Upper lobe of left lung (tissue), 6 donors: ENCODE data around the gene ERICH4. TPM values are rescaled to one million over a fixed set of nuclear protein-coding genes. Genes with fewer than 3 reads are reported as not detected.

Source experiments
- ATAC-seq, 2 donors: fragments of 200-7000 bp; cut with Tn5 transposase; one replicate each; pipeline ENCODE4 v1.9.1; 2022; ENCODE audit warnings: mild to moderate bottlenecking in 2 of 2, moderate library complexity in 2 of 2; ENCODE audit not compliant: low FRiP score in 2 of 2
- DNase-seq, 2 donors: peaks; one replicate each; pipeline ENCODE4 v3.0.0-alpha.2; 2019 to 2020
- H3K27ac ChIP-seq, 4 donors: fragments of 200-600 bp; sonication (generic); one replicate each; pipeline ENCODE4 v1.5.1; 2016 to 2019
- H3K27me3 ChIP-seq, 4 donors: fragments of 200-600 bp; sonication (generic); one replicate each; pipeline ENCODE4 v1.5.1; 2017 to 2019
- H3K36me3 ChIP-seq, 4 donors: fragments of 200-600 bp; sonication (generic); one replicate each; pipeline ENCODE4 v1.5.1; 2016 to 2019
- H3K4me1 ChIP-seq, 4 donors: fragments of 200-600 bp; sonication (generic); one replicate each; pipeline ENCODE4 v1.5.1; 2018 to 2019
- H3K4me3 ChIP-seq, 4 donors: fragments of 200-600 bp; sonication (generic); one replicate each; pipeline ENCODE4 v1.5.1; 2017 to 2019; ENCODE audit warnings: mild to moderate bottlenecking in 2 of 4, moderate library complexity in 1 of 4
- H3K9me3 ChIP-seq, 4 donors: fragments of 200-600 bp; sonication (generic); one replicate each; pipeline ENCODE4 v1.5.1; 2018 to 2019
- CTCF ChIP-seq, 6 experiments: fragments of 450-650 bp in 4 of 6; fragments of 200-600 bp in 2 of 6; sonication (generic) in 2 of 6; IDR thresholded peaks; one replicate each; pipeline ENCODE4 v1.5.1; 2016 to 2019; ENCODE audit warnings: antibody characterized with exemption in 6 of 6
- EP300 ChIP-seq, 4 donors: sonication (generic); formaldehyde crosslinking; IDR thresholded peaks; one replicate each; pipeline ENCODE4 v1.5.1; 2017; ENCODE audit warnings: antibody characterized with exemption in 4 of 4, control low read depth in 2 of 4
- POLR2A ChIP-seq, 4 donors: fragments of 450-650 bp; IDR thresholded peaks; one replicate each; pipeline ENCODE4 v1.5.1; 2016 to 2017; ENCODE audit warnings: antibody characterized with exemption in 4 of 4, mild to moderate bottlenecking in 2 of 4
- POLR2AphosphoS5 ChIP-seq, 2 donors: sonication (generic); formaldehyde crosslinking; IDR thresholded peaks; one replicate each; pipeline ENCODE4 v1.5.1; 2017; ENCODE audit warnings: antibody characterized with exemption in 2 of 2
- WGBS, 2 donors: methylation state at CpG; one replicate each; pipeline ENCODE4 v1.1.5; 2017 to 2018; 5-methylcytosine and 5-hydroxymethylcytosine counted together
- total RNA-seq, 6 donors: library from RNA; depleted of rRNA in 4 of 6; stranded (reverse); fragments of >200 nt in 4 of 6; gene quantifications; one replicate each; pipeline versions ENCODE4 v1.1.0 to v1.2.1, GENCODE V29; 2016 to 2021
- donor health status: DM: no; HTN: no; CAD: no; lungs with moderate emphysema.
- donor health status: DM: no; HTN: yes; CAD: no; lungs with severe emphysema.

Gene ERICH4
- total RNA-seq, 6 donors from 2014 or later = not detected

- Histone ChIP-seq H3K9me3 (no peaks in the 10 kb centered on the region), H3K4me1 (peaks cover 5 to 18% (median 11%) of the 10 kb centered on the region in 4 donors), H3K27me3 (no peaks in the 10 kb centered on the region), H3K4me3 (no peak overlapping the region), H3K27ac (no peak overlapping the region), H3K36me3 (no peaks in the 10 kb centered on the region)
- TF ChIP-seq EP300 (IDR thresholded peaks at IDR 0.05) = no peak
- TF ChIP-seq POLR2A (IDR thresholded peaks at IDR 0.05) = no peak
- TF ChIP-seq CTCF (IDR thresholded peaks at IDR 0.05) = no peak
- TF ChIP-seq POLR2AphosphoS5 (IDR thresholded peaks at IDR 0.05) = no peak
- DNase-seq (no peak), ATAC-seq (no peak)
- 63 to 72% methylated on average over 5 of the region's 5 CpGs for WGBS, 2 donors
Observed at GRCh38 chr19:41445575-41445974, 2.6 kb downstream of the ERICH4 start.

- Histone ChIP-seq H3K9me3 (no peaks in the 10 kb centered on the region), H3K27ac (peak overlapping the region; percentile 38 to 71 (median 50)), H3K27me3 (no peaks in the 10 kb centered on the region), H3K4me1 (peaks cover 5 to 12% (median 11%) of the 10 kb centered on the region in 4 donors), H3K36me3 (no peaks in the 10 kb centered on the region), H3K4me3 (peak overlapping the region in 3 of 4 donors; percentile 29 to 43 (median 39))
- DNase-seq (no peak), ATAC-seq (no peak)
- WGBS, 2 donors = 36 to 54% methylated on average over 12 of the region's 12 CpGs
- no peak for TF ChIP-seq POLR2AphosphoS5 (IDR thresholded peaks at IDR 0.05)
- TF ChIP-seq EP300 (IDR thresholded peaks at IDR 0.05) = no peak
- TF ChIP-seq CTCF (IDR thresholded peaks at IDR 0.05) = no peak
- no peak for TF ChIP-seq POLR2A (IDR thresholded peaks at IDR 0.05)
Observed at GRCh38 chr19:41447732-41448332, 4.9 kb downstream of the ERICH4 start.

- peak overlapping the region in 2 of 4 donors; percentile 21 to 34 for H3K4me3 ChIP-seq
- peak; percentile 92 to 96 for ATAC-seq
- peak; percentile 75 to 86 for DNase-seq
- 4 to 13% methylated on average over 15 to 22 of the region's 22 CpGs for WGBS, 2 donors
- H3K27ac ChIP-seq = peak overlapping the region in 1 of 4 donors; percentile 30
- no peaks in the 10 kb centered on the region for H3K9me3 ChIP-seq
- peak; percentile 95 to 96 (median 95) for TF ChIP-seq CTCF (IDR thresholded peaks at IDR 0.05)
- no peak for TF ChIP-seq EP300 (IDR thresholded peaks at IDR 0.05)
- no peaks in the 10 kb centered on the region for H3K36me3 ChIP-seq
- peaks cover 5 to 12% (median 11%) of the 10 kb centered on the region in 4 donors for H3K4me1 ChIP-seq
- no peaks in the 10 kb centered on the region for H3K27me3 ChIP-seq
Observed at GRCh38 chr19:41449079-41449864, 6.3 kb downstream of the ERICH4 start.

DNA sequence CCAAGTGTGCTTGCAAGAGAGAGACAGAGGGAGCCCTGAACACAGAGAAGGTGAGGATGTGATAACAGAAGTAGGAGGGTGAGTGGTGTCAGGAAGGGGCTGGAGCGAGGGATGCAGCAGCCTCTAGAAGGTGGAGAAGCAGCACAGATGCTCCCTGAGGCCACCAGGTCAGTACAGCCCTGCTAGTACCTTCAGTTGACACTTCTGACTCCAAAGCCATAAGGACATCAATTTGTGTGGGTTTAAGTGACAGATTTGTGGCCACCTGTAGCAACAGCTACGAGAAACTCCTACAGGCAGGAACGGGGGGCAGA is 6.9 kb downstream of the ERICH4 start:
- WGBS, 2 donors = 56 to 70% methylated on average over 3 of the region's 3 CpGs
- DNase-seq (no peak), ATAC-seq (no peak)
- Histone ChIP-seq H3K27ac (peak overlapping the region in 1 of 4 donors; percentile 30), H3K4me1 (peaks cover 5 to 12% (median 11%) of the 10 kb centered on the region in 4 donors), H3K27me3 (no peaks in the 10 kb centered on the region), H3K4me3 (no peak overlapping the region), H3K36me3 (no peaks in the 10 kb centered on the region), H3K9me3 (no peaks in the 10 kb centered on the region)
- no peak for TF ChIP-seq EP300 (IDR thresholded peaks at IDR 0.05)
- TF ChIP-seq POLR2AphosphoS5 (IDR thresholded peaks at IDR 0.05) = no peak
- no peak for TF ChIP-seq POLR2A (IDR thresholded peaks at IDR 0.05)
- TF ChIP-seq CTCF (IDR thresholded peaks at IDR 0.05) = no peak
